ENCODE data around the gene DCP2. TPM values are rescaled to one million over a fixed set of nuclear protein-coding genes. Genes with fewer than 3 reads are reported as not detected.

DCP2 gene
- total RNA-seq, 1 experiment from 2014 or later, result 176 TPM

DNA sequence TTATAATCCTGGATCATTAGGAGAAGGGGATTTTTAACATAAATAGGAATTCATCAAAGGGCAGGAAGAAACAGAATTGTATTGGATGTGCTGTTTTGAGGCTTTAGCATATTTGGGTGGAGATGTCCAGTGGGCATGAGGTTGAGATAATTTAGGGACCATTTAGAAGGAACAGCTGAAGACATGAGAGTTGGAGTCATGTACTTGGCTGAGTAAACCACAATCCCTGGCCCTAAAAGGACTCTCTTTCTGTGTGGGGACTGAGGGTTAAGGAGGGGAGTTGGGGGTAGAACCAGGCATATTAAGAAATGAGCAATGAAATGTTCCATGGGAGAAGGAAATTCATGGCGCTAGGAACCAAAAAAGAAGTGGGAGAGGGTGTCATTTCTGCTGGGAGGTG lies 61.5 kb downstream of the DCP2 start:
- Histone ChIP-seq H3K4ac (ENCODE audit: low read depth, low read length) (no peak overlapping the region), H2BK5ac (ENCODE audit: insufficient read length, low read length) (no peak overlapping the region), H2BK12ac (ENCODE audit: insufficient read length, low read depth, low read length) (no peak overlapping the region), H3K9ac (ENCODE audit: extremely low read depth, insufficient read length, low read length) (no peak overlapping the region), H3K18ac (ENCODE audit: insufficient read length, low read depth, low read length) (no peak overlapping the region), H3T11ph (ENCODE audit: low read length) (no peak overlapping the region), H3K27me3 (ENCODE audit: insufficient read depth, low read length) (no peaks in the 10 kb centered on the region), H3K27ac (ENCODE audit: insufficient read length, low read depth, low read length) (no peak overlapping the region), H2BK20ac (ENCODE audit: low read depth, low read length, poor library complexity, severe bottlenecking) (no peak overlapping the region), H3K14ac (ENCODE audit: insufficient read depth, low read length) (no peak overlapping the region), H4K20me1 (ENCODE audit: control insufficient read depth, insufficient read depth, insufficient read length) (no peaks in the 10 kb centered on the region), H2AK5ac (ENCODE audit: insufficient read length, low read length) (no peak overlapping the region), H4K5ac (ENCODE audit: insufficient read length, low read depth, low read length) (no peak overlapping the region), H2BK15ac (ENCODE audit: low read depth, low read length) (no peak overlapping the region), H3K9me3 (ENCODE audit: control insufficient read depth, low read depth, low read length) (no peaks in the 10 kb centered on the region), H3K4me2 (ENCODE audit: insufficient read depth, insufficient read length, low read length) (no peak overlapping the region), H3K79me1 (ENCODE audit: insufficient read depth, low read depth, low read length, poor library complexity, severe bottlenecking) (no peaks in the 10 kb centered on the region), H3K56ac (ENCODE audit: insufficient read length, low read depth, low read length) (no peak overlapping the region), H3K4me1 (ENCODE audit: insufficient read depth, low read length) (peaks cover 4% of the 10 kb centered on the region; the same call in 1 of the 2 replicates), H4K91ac (ENCODE audit: insufficient read length, low read depth, low read length) (no peak overlapping the region), H2AFZ (ENCODE audit: low read length) (no peak overlapping the region), H3K23me2 (ENCODE audit: insufficient read length, low read depth, low read length, poor library complexity, severe bottlenecking) (no peaks in the 10 kb centered on the region), H3K23ac (ENCODE audit: insufficient read length, low read depth, low read length) (no peak overlapping the region), H3K79me2 (ENCODE audit: insufficient read depth, low read length) (no peaks in the 10 kb centered on the region), H2BK120ac (ENCODE audit: low read depth, low read length, poor library complexity, severe bottlenecking) (no peak overlapping the region), H4K8ac (replicated peaks; ENCODE audit: insufficient read length, low read depth, low read length) (no peak overlapping the region)
- Mint-ChIP-seq H3K27me3 (ENCODE audit: low read depth) (no peaks in the 10 kb centered on the region), H3K4me3 (no peak overlapping the region), H3K27ac (no peak overlapping the region), H3K36me3 (ENCODE audit: insufficient read depth in 1 of 3, low read depth in 3 of 3) (peaks cover 0 to 3% (median 0%) of the 10 kb centered on the region in 3 experiments; a peak in 1 of 7 replicates), H3K9me3 (no peaks in the 10 kb centered on the region), H3K4me1 (peaks cover 28 to 31% of the 10 kb centered on the region in 2 experiments)
- no peak for DNase-seq
- no CpG with 5 or more reads among the region's 1 CpG for WGBS (ENCODE audit: extremely low coverage, insufficient read length, low lambda C conversion rate)
- TF ChIP-seq, protein P1, sequence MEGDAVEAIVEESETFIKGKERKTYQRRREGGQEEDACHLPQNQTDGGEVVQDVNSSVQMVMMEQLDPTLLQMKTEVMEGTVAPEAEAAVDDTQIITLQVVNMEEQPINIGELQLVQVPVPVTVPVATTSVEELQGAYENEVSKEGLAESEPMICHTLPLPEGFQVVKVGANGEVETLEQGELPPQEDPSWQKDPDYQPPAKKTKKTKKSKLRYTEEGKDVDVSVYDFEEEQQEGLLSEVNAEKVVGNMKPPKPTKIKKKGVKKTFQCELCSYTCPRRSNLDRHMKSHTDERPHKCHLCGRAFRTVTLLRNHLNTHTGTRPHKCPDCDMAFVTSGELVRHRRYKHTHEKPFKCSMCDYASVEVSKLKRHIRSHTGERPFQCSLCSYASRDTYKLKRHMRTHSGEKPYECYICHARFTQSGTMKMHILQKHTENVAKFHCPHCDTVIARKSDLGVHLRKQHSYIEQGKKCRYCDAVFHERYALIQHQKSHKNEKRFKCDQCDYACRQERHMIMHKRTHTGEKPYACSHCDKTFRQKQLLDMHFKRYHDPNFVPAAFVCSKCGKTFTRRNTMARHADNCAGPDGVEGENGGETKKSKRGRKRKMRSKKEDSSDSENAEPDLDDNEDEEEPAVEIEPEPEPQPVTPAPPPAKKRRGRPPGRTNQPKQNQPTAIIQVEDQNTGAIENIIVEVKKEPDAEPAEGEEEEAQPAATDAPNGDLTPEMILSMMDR (conservative IDR thresholded peaks at IDR 0.05), result no peak

All from H9 (cell line).